Measurements from ENCODE around the gene PCMTD2. TPM values are rescaled to one million over a fixed set of nuclear protein-coding genes. Genes with fewer than 3 reads are reported as not detected.

Gene PCMTD2
- total RNA-seq: 94.6 and 96.7 TPM in 2 replicates
- long read RNA-seq, transcript PCMTD2-203 (6 exons, 3,843 nt): major isoform, 174 of 228 reads
- long read RNA-seq, transcript PCMTD2-204 (6 exons, 3,212 nt): minor isoform, 6 of 228 reads
- long read RNA-seq, partial matches to known transcripts: 27 of 228 reads
- long read RNA-seq, other reads (novel, unspliced or antisense): 21 of 228 reads

GRCh38 chr20:64255361-64256281 is at the start of gene PCMTD2:
Gene PCMTD2 (plus strand): TSS chr20:64255748. CDS start chr20:64259966, 4,218 bp downstream.
- Mint-ChIP-seq H3K27me3 (ENCODE audit: unreplicated experiment) (peaks cover 13% of the 10 kb centered on the region), H3K9me3 (ENCODE audit: unreplicated experiment) (no peaks in the 10 kb centered on the region), H3K27ac (ENCODE audit: unreplicated experiment) (peak within 1 kb of the TSS; percentile 92), H3K4me3 (ENCODE audit: unreplicated experiment) (peak within 1 kb of the TSS; percentile 98), H3K36me3 (ENCODE audit: unreplicated experiment) (no peaks in the 10 kb centered on the region), H3K4me1 (ENCODE audit: unreplicated experiment) (peaks cover 47% of the 10 kb centered on the region)
- peak; percentile 92 for DNase-seq (ENCODE audit: extremely low spot score, unreplicated experiment)
- no peak for TF ChIP-seq CTCF (IDR thresholded peaks at IDR 0.05)

GRCh38 chr20:64206614-64207013 is 48.9 kb upstream of the PCMTD2 start:
- Mint-ChIP-seq H3K27ac (ENCODE audit: unreplicated experiment) (no peak overlapping the region), H3K4me1 (ENCODE audit: unreplicated experiment) (no peaks in the 10 kb centered on the region), H3K36me3 (ENCODE audit: unreplicated experiment) (no peaks in the 10 kb centered on the region), H3K4me3 (ENCODE audit: unreplicated experiment) (no peak overlapping the region), H3K27me3 (ENCODE audit: unreplicated experiment) (peaks cover 23% of the 10 kb centered on the region), H3K9me3 (ENCODE audit: unreplicated experiment) (no peaks in the 10 kb centered on the region)
- TF ChIP-seq CTCF (IDR thresholded peaks at IDR 0.05): no peak
- no peak for DNase-seq (ENCODE audit: extremely low spot score, unreplicated experiment)

- Mint-ChIP-seq H3K9me3 (ENCODE audit: unreplicated experiment) (no peaks in the 10 kb centered on the region), H3K27me3 (ENCODE audit: unreplicated experiment) (peaks cover 26% of the 10 kb centered on the region), H3K4me3 (ENCODE audit: unreplicated experiment) (no peak overlapping the region), H3K36me3 (ENCODE audit: unreplicated experiment) (no peaks in the 10 kb centered on the region), H3K27ac (ENCODE audit: unreplicated experiment) (no peak overlapping the region), H3K4me1 (ENCODE audit: unreplicated experiment) (no peaks in the 10 kb centered on the region)
- DNase-seq (ENCODE audit: extremely low spot score, unreplicated experiment): no peak
- no peak for TF ChIP-seq CTCF (IDR thresholded peaks at IDR 0.05)
These were observed 47.6 kb upstream of the PCMTD2 start for GRCh38 chr20:64207641-64208590.

DNA sequence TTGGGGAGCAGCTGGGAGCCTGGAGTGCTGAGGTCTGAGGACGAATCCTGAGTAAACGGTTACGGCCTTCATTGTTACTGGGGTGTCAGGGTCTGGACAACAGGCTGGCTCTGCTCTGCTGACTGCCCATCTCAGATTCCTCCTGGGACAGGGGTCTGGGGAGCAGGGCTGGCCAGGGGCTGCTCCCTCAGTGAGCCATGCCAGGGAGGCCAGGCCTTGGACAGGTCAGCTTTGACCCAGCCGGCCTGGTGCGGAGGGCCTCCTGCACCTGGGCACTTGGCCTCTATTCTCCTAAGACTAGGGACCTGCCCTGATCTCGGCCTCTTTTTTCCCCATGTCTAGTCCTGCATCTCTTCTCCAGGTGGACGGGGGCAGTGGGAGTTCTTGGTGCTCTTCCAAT is 46.4 kb upstream of the PCMTD2 start:
- H3K27me3 Mint-ChIP-seq (ENCODE audit: unreplicated experiment): peaks cover 33% of the 10 kb centered on the region
- H3K27ac Mint-ChIP-seq (ENCODE audit: unreplicated experiment): no peak overlapping the region
- H3K9me3 Mint-ChIP-seq (ENCODE audit: unreplicated experiment): no peaks in the 10 kb centered on the region
- TF ChIP-seq CTCF (IDR thresholded peaks at IDR 0.05): no peak
- H3K36me3 Mint-ChIP-seq (ENCODE audit: unreplicated experiment): no peaks in the 10 kb centered on the region
- no peak for DNase-seq (ENCODE audit: extremely low spot score, unreplicated experiment)
- H3K4me3 Mint-ChIP-seq (ENCODE audit: unreplicated experiment): no peak overlapping the region
- no peaks in the 10 kb centered on the region for H3K4me1 Mint-ChIP-seq (ENCODE audit: unreplicated experiment)

Data from osteocyte (in vitro differentiated cells).